Calu3 (cell line): ENCODE results near the gene ZNF436. TPM values are rescaled to one million over a fixed set of nuclear protein-coding genes. Genes with fewer than 3 reads are reported as not detected.

Experiments used
- BruUV-seq: library from RNA; stranded (reverse); fragments of 400-500 nt; replicated peaks from 2 replicates; lab custom pipeline; 2021; lab: Mats Ljungman, UMichigan
- CTCF ChIA-PET: fragments of 300-600 bp; sonication (Branson Sonifier 250); formaldehyde crosslinking; loops from one replicate; lab custom pipeline; 2022; ENCODE audit warnings: antibody characterized with exemption; lab: Charles Lee
- DNase-seq: peaks from one replicate; pipeline ENCODE4 v3.0.0; 2022
- H3K27ac Mint-ChIP-seq: one replicate; pipeline ENCODE4 v1.8.0; 2022; ENCODE audit warnings: mixed read lengths; ENCODE audit not compliant: unreplicated experiment
- H3K27me3 Mint-ChIP-seq: one replicate; pipeline ENCODE4 v1.8.0; 2022; ENCODE audit warnings: mixed read lengths; ENCODE audit not compliant: unreplicated experiment
- H3K36me3 Mint-ChIP-seq: one replicate; pipeline ENCODE4 v1.8.0; 2022; ENCODE audit warnings: mild to moderate bottlenecking, moderate library complexity, mixed read lengths; ENCODE audit not compliant: insufficient read depth, unreplicated experiment
- H3K4me1 Mint-ChIP-seq: one replicate; pipeline ENCODE4 v1.8.0; 2022; ENCODE audit warnings: mild to moderate bottlenecking, low read depth, mixed read lengths; ENCODE audit not compliant: unreplicated experiment
- H3K4me3 Mint-ChIP-seq: one replicate; pipeline ENCODE4 v1.8.0; 2022; ENCODE audit warnings: mild to moderate bottlenecking, low read depth, moderate library complexity, mixed read lengths; ENCODE audit not compliant: unreplicated experiment
- H3K9me3 Mint-ChIP-seq: one replicate; pipeline ENCODE4 v1.8.0; 2022; ENCODE audit warnings: low read depth, mixed read lengths; ENCODE audit not compliant: unreplicated experiment
- CTCF ChIP-seq: fragments of 200-600 bp; IDR thresholded peaks from one replicate; pipeline ENCODE4 v1.8.0; 2022; ENCODE audit warnings: antibody characterized with exemption; ENCODE audit not compliant: unreplicated experiment
- intact Hi-C: fragments of 100-400 bp; cut with micrococcal nuclease; formaldehyde crosslinking; loops from one replicate; pipeline ENCODE4 v1.10.0; 2022; ENCODE audit not compliant: unreplicated experiment
- total RNA-seq: library from RNA; stranded (reverse); gene quantifications from 2 replicates; pipeline ENCODE4 v1.2.3, GENCODE V29; 2022

ZNF436 gene
- total RNA-seq, 1 experiment from 2014 or later, result 5.8 TPM

GRCh38 chr1:23344987-23345472 is 24.6 kb downstream of the ZNF436 start:
- H3K9me3 Mint-ChIP-seq, result no peaks in the 10 kb centered on the region
- TF ChIP-seq CTCF, result no peak
- BruUV-seq, result no TSS peak
- no peaks in the 10 kb centered on the region for H3K27me3 Mint-ChIP-seq
- CTCF ChIA-PET, result interaction anchor here (1.3 to 1.4 kb wide), 4 partner anchors 23 to 107 kb away, joined by 3 to 19 read pairs (median 12); no protein-coding TSS in a partner anchor
- H3K36me3 Mint-ChIP-seq, result peaks cover 41% of the 10 kb centered on the region
- H3K4me3 Mint-ChIP-seq, result peak overlapping the region; percentile 83
- intact Hi-C loops, result loop anchor here (5.0 kb wide), 1 partner anchor 38 kb away; no protein-coding TSS in a partner anchor
- peaks cover 7% of the 10 kb centered on the region for H3K4me1 Mint-ChIP-seq
- peak overlapping the region; percentile 96 for H3K27ac Mint-ChIP-seq
- DNase-seq, result no peak

GRCh38 chr1:23344111-23344986 is 25.3 kb downstream of the ZNF436 start, which contains the start of gene HNRNPR:
Gene HNRNPR (minus strand): TSS chr1:23344284. CDS start chr1:23341008, 3,276 bp downstream.
- TF ChIP-seq CTCF, result no peak
- H3K4me1 Mint-ChIP-seq, result peaks cover 13% of the 10 kb centered on the region
- peak within 1 kb of the TSS; percentile 83 for H3K4me3 Mint-ChIP-seq
- peaks cover 45% of the 10 kb centered on the region for H3K36me3 Mint-ChIP-seq
- intact Hi-C loops, result loop anchor here (5.0 kb wide), 1 partner anchor 37 kb away; no protein-coding TSS in a partner anchor
- CTCF ChIA-PET, result interaction anchor here (0.6 to 1.4 kb wide), 10 partner anchors 23 to 756 kb away, joined by 3 to 19 read pairs (median 8); no protein-coding TSS in a partner anchor
- no peaks in the 10 kb centered on the region for H3K27me3 Mint-ChIP-seq
- peak within 1 kb of the TSS; percentile 96 for H3K27ac Mint-ChIP-seq
- BruUV-seq, result no TSS peak
- H3K9me3 Mint-ChIP-seq, result no peaks in the 10 kb centered on the region
- peak; percentile 98 for DNase-seq

GRCh38 chr1:23343221-23344110 is 26.2 kb downstream of the ZNF436 start:
- no TSS peak for BruUV-seq
- Mint-ChIP-seq H3K27ac (peak overlapping the region; percentile 56), H3K9me3 (no peaks in the 10 kb centered on the region), H3K36me3 (peaks cover 45% of the 10 kb centered on the region), H3K4me1 (peaks cover 14% of the 10 kb centered on the region), H3K4me3 (peak overlapping the region; percentile 83), H3K27me3 (no peaks in the 10 kb centered on the region)
- TF ChIP-seq CTCF, result no peak
- intact Hi-C loops, result loop anchor here (5.0 kb wide), 1 partner anchor 36 kb away; no protein-coding TSS in a partner anchor
- peak; percentile 27 for DNase-seq
- CTCF ChIA-PET, result interaction anchor here (0.6 to 1.4 kb wide), 7 partner anchors 24 to 757 kb away, joined by 3 to 19 read pairs (median 8); no protein-coding TSS in a partner anchor
